Suppressor macrophage (primary cell): Measurements from ENCODE around the gene ZNF500.
"Not testable (repeated sequence)": the region's sequence is repeated elsewhere in the genome, so short reads cannot be mapped to it uniquely, and the experiment has no call there.

Experiments
- DNase-seq, 4 experiments: peaks; one replicate each; pipeline ENCODE4 v3.0.0-alpha.2; 2020 to 2022

The ZNF500 gene

DNA sequence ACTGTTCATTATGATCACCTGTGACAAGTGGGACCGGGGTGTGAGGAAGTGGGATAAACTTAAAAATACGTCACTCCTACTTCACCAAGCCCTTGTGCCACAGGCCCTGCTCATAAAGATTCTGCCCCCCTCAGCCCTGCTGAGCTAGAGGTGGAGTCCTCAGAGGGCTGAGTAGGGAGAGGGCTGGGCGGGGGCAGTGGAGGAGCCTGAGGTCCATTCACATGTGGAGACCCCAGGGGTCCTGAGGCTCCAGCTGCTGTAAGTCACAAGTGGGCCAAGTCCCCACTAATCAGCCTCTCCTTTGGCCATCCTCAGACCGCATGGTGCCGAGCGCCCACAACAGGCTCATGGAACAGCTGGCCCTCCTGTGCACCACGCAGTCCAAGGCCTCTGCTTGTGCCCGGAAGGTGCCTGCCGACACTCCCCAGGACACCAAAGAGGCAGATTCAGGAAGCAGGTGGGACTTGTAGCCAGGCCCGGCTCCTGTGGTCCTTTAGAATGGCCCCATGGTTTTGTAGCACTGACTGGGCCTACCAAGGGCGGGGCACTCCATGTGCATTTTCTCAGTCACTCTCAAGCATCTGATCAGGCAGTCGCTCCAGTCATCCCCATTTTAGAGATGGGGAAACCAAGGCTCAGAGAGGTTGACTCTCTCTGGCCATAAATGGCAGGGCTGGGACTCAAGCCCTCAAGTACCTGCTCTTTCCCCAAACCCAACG, 22.2 kb downstream of the ZNF500 start:
- no peak for DNase-seq

DNA sequence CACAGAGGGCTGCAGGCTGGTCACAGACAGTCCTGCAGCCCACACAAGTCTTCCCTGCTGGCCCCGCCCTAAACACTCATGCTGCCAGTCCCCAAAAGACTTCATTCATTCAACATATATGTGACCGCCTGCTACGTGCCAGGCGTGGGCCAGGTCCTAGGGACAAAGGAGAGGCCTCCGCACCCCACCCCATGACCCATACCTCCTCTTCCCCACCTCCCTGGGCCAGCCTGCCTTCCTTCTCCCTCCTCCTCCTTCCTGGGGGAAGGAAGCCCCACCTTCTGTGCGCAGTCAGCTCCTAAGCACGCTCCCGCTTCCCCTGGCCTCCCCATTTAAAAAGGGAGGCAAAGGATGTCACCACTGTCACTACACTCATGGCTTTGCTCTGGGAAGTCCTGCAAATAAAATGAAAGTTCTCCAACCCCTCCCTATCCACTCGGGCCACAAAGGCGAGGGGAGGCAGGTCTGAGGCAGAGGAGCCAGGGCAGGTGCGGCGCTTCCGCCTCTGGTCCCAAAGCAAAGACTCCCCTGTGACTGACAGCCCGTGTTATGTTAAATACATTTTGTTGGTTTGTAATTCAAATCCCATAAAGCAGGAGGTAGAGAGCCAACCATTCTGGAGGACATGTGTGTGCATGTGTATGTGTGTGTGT, 23.6 kb downstream of the ZNF500 start:
- peak in 2 of 4 experiments; percentile 22 to 45 for DNase-seq

DNA sequence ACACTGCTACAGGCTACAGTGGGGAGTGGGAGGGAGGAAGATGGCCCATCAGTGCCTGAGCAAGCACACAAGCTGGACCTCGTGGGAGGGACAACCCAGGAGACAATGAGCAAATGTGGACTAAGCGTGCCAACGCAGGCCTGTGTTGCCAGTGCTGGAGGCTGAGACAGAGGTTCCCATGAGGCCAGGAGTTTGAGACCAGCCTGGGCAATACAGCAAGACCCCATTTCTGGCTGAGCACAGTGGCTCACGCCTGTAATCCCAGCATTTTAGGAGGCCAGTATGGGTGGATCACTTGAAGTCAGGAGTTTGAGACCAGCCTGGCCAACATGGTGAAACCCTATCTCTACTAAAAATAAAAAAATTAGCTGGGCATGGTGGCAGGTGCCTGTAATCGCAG, 28.6 kb downstream of the ZNF500 start:
- DNase-seq: not testable (repeated sequence)

DNA sequence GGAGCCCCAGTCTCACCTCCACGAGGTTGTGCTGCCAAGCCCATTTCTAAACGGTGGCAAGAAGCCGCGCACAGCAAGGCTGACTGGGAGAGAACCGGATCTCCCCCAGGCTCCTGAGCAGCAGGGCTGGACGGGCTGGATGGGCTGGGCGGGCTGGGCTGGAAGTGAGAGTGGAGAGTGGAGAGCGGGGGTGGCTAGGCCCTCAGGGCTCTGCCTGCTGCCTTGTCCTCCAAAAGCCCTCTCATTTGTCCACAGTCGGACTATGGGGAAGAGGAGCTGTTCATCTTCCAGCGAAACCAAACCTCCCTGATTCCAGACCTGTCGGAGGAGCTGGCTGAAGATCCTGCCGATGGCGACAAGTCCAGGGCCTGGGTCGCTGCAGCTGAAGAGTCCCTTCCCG, 29.4 kb downstream of the ZNF500 start:
- DNase-seq: no peak

DNA sequence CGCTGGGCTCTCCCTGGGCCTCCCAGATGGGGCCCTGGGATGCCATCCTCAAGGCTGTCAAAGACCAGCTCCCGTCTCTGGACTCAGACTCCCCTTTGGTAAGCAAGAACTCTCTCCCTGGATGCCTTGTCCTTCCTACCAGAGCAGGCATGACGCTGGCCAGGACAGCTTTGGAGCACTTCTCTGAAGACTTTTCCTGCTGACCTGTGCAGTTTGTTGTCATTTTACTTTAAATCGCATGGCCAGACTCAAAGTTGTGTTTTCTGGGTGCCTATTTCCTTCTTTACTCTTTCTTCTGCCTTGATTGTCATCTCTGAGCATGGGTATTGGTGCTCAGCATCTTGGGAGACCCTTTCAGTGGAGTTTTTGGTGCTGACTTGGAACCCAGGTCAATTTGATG, 30.4 kb downstream of the ZNF500 start:
- no peak for DNase-seq

DNA sequence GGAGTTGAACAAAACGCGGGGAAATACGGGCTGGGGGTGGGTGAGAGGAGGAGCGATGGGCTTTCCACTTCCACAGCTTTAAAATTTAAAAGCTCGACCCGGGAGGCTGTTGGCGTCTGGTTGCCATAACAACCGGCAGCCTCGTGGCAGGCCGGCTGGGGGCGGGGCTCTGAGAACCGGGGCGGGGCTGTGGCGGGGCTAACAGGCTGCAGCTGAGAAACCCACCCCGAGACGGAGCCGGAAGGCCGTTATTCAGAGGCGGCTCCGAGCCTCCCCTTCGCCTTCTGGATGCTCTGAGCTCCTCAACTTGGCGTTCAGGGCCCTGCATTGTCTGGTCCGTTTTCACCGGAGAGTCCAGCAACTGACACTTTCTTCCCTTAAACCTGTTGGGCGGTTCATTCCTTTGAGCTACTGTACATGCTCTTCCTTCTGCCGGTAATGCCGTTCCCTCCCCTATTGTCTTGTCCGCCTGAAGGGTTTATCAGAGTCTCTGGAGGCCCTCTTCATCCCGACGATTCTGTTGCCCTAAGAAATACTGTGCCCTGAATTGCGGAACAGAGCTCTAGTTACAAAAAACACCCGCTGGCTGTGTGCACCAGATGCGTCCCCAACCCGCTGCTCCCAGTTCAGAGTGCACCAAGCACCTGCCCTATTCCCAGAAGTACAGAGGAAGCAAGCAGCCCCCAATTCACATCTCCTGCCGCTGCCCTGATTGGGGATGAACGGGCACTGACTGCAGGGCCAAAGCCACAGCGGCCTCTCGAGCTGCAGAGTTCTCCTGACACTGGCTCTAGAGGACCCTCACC, 32.0 kb downstream of the ZNF500 start:
- peak; percentile 84 to 97 (median 90) for DNase-seq

DNA sequence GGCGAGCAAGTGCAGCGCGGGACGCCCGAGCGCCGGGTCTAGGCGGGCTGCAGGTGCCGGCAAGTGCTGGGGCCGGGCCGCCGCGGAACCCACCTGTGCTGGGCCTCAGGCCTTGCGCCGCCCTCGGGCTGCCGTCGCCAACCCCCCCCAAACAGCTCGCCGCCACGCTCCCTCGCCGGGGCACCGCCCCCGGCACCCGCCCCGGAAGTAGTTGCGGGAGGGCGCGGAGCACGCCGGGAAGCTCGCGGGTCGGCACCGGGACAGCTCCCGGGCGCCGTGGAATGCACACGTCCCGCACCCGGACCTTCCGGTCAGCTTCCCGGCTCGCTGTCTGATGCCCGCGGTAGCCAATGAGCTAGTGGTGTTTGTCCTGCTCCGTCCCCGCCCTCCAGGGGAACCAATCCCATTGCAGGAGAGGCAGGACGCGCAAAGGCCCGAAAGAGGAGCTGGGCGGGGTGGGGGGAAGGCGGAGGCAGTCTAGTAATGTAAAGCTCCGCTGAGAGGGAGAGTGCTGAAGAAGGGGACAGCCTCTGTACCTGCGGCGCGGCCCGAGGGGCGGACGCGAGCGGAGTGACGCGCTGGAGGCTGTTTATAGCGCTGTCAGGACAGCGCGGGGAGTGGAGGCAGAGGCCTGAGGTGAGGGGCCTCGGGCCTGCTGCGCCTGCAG, 32.8 kb downstream of the ZNF500 start, which contains the start of the genes ANKS3 and DNAAF8:
Gene ANKS3, minus strand, starts transcription at position 209 of the 667 bp plus-strand sequence. CDS start 4,122 bp downstream, outside the sequence.
Gene DNAAF8, plus strand, starts transcription at position 475 of the 667 bp plus-strand sequence. CDS start 1,978 bp downstream, outside the sequence.
- peak; percentile 96 to 98 (median 98) for DNase-seq

DNA sequence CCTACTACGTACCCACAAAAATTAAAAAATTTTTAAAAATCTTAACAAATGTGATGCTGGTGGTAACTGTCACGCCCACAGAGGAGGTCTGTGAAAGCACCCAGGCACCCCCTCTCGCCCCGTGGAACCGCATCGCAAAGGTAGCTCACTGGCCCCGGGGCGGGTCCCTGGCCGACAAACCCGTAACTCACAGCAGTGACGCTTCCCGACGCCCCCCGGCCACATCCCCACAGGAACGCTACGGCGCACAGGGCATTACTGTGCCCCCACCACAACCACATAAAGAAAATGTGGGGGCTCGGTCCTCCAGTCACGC, 33.3 kb downstream of the ZNF500 start:
- peak in 1 of 4 experiments; percentile 9 for DNase-seq

DNA sequence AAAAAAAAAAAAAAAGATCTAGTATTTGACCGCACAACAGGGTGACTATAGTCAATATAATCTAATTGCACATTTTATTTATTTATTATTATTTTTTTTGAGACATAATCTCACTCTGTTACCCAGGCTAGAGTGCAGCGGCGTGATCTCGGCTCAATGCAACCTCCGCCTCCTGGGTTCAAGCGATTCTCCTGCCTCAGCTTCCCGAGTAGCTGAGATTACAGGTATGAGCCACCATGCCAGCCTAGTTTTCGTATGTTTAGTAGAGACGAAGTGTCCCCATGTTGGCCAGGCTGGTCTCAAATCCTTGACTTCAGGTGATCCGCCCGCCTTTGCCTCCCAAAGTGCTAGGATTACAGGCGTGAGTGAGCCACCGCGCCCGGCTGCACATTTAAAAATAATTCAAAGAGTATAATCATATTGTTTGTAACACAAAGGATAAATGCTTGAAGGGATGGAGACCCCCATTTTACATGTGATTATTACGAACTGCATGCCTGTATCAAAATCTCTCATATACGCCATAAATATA, 33.7 kb downstream of the ZNF500 start:
- no peak for DNase-seq

DNA sequence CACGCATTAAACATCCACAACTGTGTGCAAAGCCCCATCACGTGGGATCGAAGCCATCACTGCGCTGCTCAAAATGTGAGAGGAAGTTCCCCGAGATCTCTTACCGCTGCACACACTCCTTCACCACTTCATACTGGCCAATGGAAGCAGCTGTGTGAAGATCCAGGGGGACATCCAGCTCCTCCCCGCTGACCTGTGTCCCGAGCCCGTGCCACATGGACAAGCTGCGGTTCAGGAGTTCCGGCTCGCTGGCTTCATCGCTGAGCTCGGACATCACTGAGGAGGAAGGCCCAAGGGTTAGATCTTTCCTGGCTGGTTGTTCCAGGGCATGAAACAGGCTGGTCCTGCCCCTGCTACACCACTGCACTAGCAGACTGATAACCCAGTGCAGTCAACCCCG, 37.1 kb downstream of the ZNF500 start:
- DNase-seq: no peak

DNA sequence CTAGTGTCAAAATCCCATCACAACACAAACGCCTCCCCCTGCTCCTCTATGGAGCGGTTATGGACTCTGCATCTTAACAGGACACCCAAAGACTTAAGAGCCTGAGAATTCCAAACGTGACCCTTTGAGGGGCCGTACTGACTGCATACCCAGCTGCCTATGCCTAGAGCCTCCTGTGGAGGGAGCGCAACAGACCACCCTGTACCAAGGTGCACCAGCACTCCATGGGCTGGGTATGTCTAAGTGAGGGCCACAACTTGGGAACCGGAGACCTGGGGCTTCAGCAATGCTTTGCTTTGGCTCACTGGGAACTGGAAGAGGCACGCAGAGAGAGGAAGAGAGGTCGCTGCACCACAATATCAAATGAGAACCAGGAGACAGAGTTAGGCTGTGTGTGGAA, 38.3 kb downstream of the ZNF500 start:
- DNase-seq: no peak

DNA sequence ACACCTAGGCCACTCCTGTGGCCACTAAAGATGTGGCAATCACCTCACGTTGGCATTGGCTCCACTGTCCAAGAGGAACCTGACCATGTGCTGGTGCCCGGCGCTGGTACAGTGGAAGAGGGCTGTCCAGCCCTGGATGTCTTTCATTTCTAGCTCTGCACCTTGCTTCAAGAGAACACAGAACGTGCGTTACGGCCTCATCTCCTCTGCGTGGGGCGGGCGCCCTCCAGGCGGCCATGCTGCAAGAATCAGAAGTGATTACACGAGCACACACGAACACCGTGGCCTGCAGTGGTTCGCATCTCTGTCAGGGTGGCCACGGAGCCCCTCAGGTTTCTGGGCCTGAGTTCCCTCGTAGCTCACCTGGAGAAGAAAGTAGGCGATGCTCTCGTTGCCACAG, 40.3 kb downstream of the ZNF500 start:
- DNase-seq: no peak

DNA sequence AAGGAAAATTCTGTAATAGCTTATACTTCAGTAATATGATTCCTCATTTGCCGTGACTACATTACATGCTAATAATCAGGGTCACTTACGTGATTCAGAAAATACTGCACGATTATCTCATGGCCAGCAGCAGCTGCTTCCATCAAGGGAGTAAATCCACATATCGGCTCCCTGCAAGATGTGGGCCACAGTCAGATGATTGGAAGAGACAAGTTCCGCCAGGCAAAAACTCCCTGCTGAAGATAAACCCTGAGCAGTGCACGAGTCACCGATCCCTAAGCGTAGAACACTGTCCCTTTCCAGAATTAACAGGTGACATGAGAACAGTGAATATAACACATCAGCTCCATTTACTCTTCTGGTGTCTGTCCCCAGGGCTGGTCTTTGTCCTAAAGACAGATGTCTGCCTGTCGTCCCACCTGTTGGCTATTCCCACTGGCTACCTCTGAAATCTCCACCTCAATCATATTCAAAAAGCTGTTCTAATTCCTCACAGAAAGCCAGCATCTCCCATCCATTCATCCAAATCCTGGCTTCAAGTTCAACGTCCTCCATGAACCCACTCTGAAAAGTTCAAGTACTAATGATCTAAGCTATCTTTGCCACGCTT, 42.2 kb downstream of the ZNF500 start:
- DNase-seq: no peak

DNA sequence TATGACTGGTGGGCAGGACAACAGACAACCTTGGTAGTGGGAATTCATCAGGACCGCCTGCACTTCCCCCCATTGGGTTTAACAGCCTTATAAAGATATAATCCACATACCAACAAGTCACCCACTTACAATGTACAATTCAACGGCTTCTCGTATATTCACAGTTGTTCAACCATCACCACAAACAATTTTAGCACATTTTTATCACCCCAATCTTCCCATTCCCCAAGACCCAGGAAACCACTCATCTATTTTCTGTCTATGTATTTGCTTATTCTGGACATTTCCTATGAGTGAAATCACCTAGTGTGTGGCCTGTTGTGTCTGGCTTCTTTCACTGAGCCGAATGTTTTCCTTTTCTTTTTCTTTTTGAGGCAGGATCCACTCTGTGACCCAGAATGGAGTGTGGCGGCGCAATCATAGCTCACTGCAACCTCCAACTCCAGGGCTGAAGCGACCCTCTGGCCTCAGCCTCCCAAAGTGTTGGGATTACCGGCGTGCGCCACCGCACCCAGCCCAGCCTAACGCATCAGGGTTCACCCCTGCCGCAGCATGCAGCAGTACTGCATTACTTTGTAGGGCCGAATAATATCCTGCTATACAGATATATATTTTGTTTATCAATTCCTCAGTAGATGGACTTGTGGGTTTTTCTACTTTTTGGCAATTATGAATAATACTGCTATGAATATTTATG, 43.7 kb downstream of the ZNF500 start:
- no peak for DNase-seq

DNA sequence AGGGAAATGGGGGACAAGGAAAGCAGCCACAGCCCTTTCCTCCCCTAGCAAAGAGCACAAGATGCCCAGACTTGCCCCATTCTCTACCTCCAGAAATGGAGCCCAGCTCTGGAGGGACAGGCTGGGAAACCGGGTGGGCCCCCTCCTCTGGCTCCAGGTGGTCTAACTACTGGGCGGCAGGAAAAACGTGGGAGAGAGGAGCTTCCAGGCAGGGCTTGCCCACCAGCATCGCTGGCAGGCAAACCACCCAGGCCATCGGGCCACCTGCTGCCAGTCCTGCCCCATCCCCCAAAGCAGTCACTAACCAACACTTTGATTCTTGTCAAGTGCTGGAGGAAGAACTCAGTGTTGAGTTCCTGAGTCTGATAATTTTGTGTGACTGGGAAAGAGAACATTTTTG, 48.5 kb downstream of the ZNF500 start:
- no peak for DNase-seq

DNA sequence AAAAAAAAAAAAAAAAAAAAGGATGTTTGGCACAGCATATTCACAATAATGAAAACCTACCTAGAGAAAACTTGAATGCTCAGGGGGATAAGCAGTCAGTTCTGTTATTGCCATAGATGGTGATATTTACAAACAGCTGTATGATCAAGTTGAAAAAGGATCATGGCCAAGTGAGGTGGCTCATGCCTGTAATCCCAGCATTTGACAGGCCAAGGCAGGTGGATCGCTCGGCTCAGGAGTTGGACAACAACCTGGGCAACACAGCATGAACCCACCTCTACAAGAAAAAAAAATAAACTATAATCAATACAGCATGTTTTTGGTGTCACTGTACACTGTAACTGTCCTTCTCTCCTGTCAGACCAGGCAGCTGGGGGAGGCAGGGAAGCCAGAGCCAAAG, 52.0 kb downstream of the ZNF500 start:
- DNase-seq: no peak

DNA sequence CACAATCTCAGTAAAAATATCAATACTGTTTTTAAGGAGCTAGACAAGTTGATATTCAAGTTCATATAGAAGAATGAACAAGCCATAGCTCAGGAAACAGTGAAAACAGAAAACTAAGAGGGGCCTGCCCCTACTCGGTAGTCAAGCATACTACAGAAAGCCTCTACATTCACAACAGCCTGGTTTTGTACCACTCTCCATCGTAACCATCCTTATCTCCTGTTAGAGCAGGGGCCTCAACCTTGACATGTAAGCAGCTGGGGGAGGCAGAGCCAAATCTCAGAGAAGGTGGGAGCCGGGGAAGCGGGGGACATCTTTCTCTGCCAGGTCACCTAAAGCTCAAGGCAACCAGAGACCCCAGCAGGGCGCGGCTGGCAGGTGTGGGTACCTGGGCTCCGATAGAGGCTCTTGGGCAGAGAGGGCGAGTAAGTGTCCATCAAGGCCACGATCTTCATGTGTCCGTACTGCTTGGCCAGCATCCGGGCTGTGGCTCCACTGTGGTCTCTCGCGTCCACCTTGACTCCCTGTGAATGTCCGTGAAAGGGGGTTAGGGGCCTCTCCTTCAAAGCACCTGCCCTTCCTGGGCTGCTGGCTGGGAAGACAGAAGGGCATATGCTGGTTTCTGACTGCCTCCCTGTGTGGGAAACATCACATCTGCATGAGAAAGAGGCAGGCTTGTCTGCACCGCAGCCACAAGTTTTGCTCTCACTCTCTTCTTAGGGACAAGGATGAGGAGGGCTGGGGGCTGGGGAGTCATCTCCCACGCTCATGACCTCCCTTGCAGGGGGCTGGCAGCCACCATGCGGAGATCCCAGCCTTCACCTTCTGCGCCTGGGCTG, 53.1 kb downstream of the ZNF500 start:
- DNase-seq: no peak

DNA sequence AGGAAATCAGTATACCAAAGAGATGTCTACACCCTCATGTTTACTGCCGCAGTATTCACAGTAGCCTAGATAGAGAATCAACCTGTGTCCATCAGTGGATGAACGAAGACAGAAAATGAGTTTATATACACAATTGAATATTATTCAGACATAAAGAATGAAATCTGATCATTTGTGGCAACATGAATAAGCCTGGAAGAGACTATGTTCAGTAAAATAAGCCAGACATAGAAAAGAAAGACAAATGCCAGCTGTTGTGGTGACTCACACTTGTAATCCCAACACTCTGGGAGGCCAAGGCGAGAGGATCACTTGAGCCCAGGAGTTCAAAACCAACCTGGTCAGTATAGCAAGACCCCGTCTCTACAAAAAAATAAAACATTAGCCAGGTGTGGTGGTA, 57.5 kb downstream of the ZNF500 start:
- DNase-seq: no peak

DNA sequence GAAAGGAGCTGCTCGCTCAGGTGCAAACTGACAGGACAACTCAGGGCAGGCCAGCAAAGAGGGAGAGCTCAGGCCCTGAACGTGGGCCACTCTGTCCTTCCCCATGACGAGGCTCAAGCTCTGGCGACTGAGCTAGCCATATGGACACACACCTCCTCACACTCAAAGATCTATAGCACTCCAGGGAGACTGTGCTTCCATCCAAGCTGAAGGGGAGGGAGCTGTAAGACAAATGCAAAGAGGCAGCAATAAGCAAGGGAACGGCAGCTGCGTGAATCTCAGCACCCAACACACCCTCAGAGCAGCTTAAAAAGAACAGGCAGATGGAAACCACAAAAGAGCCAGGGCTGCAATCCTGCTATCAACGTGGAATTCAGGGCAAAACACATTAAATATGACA, 60.1 kb downstream of the ZNF500 start:
- DNase-seq: no peak

DNA sequence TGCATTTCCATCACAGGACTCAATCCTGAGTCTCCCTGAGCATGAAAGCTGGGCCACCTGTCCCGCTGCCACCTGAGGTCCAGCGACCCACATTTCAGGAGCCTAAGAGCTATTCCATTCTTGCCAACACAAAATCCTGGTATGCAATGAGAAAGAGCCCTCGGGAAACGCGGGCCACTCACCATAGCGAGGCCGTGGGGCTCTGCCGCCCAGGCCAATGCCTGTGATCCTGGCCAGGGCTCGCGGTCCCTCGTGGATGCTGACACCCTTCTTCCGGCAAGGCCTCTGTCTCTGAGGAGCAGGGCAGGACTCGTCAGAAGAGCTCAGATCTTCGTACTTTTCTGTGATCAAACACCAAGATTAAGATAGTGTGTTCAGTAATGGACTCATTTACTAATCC, 62.0 kb downstream of the ZNF500 start:
- no peak for DNase-seq

DNA sequence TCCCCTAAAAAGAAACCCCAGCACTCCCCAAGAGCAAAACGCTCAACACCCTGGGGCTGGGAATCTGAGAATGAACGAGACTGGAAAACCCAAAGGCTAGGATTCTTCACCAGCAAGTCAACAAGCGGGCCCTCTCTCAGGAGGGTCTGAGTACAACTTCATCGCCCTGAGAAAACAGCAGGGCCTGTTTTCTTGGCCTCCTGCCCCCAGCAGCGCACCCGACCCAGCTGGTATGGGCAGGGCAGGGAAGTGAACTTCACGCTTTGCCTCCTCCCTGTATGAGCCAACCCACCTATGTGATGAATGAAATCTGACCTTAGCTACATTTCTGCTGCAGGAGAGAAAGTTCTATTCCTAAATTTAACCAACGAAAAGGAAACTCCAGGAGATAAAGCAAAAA, 62.5 kb downstream of the ZNF500 start:
- no peak for DNase-seq
